T-helper 2 cell treated with Interferon-gamma antibody and Interleukin-4, amounts not matched to agents 5 μg/mL and 100 μg/mL, for 36 hours (primary cell): ENCODE results near the gene ACKR1.

ENCODE experiments used
- DNase-seq: peaks from one replicate; pipeline ENCODE4 v3.0.0; 2021; ENCODE audit warnings: low spot score
- H3K27ac Mint-ChIP-seq: one replicate; pipeline ENCODE4 v1.8.0; 2021; ENCODE audit warnings: mild to moderate bottlenecking, mixed read lengths
- H3K27me3 Mint-ChIP-seq: one replicate; pipeline ENCODE4 v1.8.0; 2021; ENCODE audit warnings: low read depth, mixed read lengths
- H3K36me3 Mint-ChIP-seq: one replicate; pipeline ENCODE4 v1.8.0; 2021; ENCODE audit warnings: low read depth, mixed read lengths
- H3K4me1 Mint-ChIP-seq: one replicate; pipeline ENCODE4 v1.8.0; 2021; ENCODE audit warnings: low read depth, mixed read lengths
- H3K4me3 Mint-ChIP-seq: one replicate; pipeline ENCODE4 v1.8.0; 2022; ENCODE audit warnings: mild to moderate bottlenecking, moderate library complexity, mixed read lengths
- H3K9me3 Mint-ChIP-seq: one replicate; pipeline ENCODE4 v1.8.0; 2021; ENCODE audit warnings: mixed read lengths

The ACKR1 gene

GRCh38 chr1:159200769-159201168 is 3.9 kb upstream of the ACKR1 start:
- no peaks in the 10 kb centered on the region for H3K9me3 Mint-ChIP-seq
- H3K27me3 Mint-ChIP-seq = peaks cover 30% of the 10 kb centered on the region
- H3K4me3 Mint-ChIP-seq = no peak overlapping the region
- peaks cover 2% of the 10 kb centered on the region for H3K4me1 Mint-ChIP-seq
- no peak overlapping the region for H3K27ac Mint-ChIP-seq
- H3K36me3 Mint-ChIP-seq = no peaks in the 10 kb centered on the region
- no peak for DNase-seq

DNA sequence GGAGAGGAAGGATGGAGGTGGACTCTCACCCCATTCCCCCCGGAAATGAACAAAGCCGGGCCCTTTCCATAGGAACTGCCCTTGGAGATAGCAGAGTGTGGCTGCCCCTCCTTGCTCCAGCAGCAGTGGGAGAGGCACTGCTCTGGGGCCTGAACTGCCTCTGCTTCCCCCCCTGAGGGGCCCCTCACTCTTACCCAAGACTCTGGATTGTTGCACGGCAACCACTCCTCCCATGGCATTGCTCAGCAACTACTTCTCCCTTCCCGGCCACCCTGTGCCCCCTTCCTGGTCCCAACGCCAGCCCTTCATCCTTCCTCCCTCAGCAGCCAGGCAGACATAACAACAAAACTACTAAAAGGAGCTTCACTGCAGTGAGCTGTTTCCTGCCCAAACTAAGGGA is 3.0 kb upstream of the ACKR1 start:
- no peak overlapping the region for H3K27ac Mint-ChIP-seq
- peaks cover 33% of the 10 kb centered on the region for H3K27me3 Mint-ChIP-seq
- H3K4me1 Mint-ChIP-seq = peaks cover 2% of the 10 kb centered on the region
- no peaks in the 10 kb centered on the region for H3K36me3 Mint-ChIP-seq
- H3K9me3 Mint-ChIP-seq = no peaks in the 10 kb centered on the region
- no peak for DNase-seq
- no peak overlapping the region for H3K4me3 Mint-ChIP-seq

DNA sequence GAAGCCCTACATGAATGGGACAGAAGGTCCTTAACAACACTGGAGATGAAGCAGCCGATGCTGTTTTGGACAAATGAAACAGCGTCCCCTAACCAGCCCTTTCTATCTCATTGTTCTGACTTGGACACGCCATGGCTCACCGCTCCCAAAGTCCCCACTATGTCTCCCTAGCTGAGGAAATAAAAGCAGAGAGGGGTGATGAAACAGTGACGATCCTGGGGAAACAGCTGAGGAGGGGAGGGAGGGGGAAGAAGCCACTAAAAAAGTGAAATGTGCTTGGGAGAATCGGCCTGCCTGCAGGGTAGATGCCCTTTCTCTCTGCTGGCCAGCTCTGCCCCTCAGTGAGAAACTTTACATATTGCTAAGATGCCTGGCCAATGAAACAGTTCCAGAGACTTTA is 1.1 kb upstream of the ACKR1 start:
- H3K4me3 Mint-ChIP-seq = no peak overlapping the region
- H3K9me3 Mint-ChIP-seq = no peaks in the 10 kb centered on the region
- peaks cover 39% of the 10 kb centered on the region for H3K27me3 Mint-ChIP-seq
- no peak overlapping the region for H3K27ac Mint-ChIP-seq
- no peaks in the 10 kb centered on the region for H3K36me3 Mint-ChIP-seq
- DNase-seq = no peak
- H3K4me1 Mint-ChIP-seq = no peaks in the 10 kb centered on the region

GRCh38 chr1:159205225-159205624 is 550 bp downstream of the ACKR1 start:
- Mint-ChIP-seq H3K4me1 (no peaks in the 10 kb centered on the region), H3K36me3 (no peaks in the 10 kb centered on the region), H3K4me3 (no peak overlapping the region), H3K9me3 (no peaks in the 10 kb centered on the region), H3K27me3 (peaks cover 41% of the 10 kb centered on the region), H3K27ac (no peak overlapping the region)
- DNase-seq = no peak

DNA sequence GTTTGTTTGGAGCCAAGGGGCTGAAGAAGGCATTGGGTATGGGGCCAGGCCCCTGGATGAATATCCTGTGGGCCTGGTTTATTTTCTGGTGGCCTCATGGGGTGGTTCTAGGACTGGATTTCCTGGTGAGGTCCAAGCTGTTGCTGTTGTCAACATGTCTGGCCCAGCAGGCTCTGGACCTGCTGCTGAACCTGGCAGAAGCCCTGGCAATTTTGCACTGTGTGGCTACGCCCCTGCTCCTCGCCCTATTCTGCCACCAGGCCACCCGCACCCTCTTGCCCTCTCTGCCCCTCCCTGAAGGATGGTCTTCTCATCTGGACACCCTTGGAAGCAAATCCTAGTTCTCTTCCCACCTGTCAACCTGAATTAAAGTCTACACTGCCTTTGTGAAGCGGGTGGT is 1.4 kb downstream of the ACKR1 start:
- Mint-ChIP-seq H3K27me3 (peaks cover 37% of the 10 kb centered on the region), H3K27ac (no peak overlapping the region), H3K9me3 (no peaks in the 10 kb centered on the region), H3K4me1 (no peaks in the 10 kb centered on the region), H3K4me3 (no peak overlapping the region), H3K36me3 (no peaks in the 10 kb centered on the region)
- no peak for DNase-seq

- no peak for DNase-seq
- no peaks in the 10 kb centered on the region for H3K9me3 Mint-ChIP-seq
- no peak overlapping the region for H3K27ac Mint-ChIP-seq
- no peak overlapping the region for H3K4me3 Mint-ChIP-seq
- H3K36me3 Mint-ChIP-seq = no peaks in the 10 kb centered on the region
- peaks cover 32% of the 10 kb centered on the region for H3K27me3 Mint-ChIP-seq
- no peaks in the 10 kb centered on the region for H3K4me1 Mint-ChIP-seq
These were observed 2.4 kb downstream of the ACKR1 start for GRCh38 chr1:159207080-159207479.

DNA sequence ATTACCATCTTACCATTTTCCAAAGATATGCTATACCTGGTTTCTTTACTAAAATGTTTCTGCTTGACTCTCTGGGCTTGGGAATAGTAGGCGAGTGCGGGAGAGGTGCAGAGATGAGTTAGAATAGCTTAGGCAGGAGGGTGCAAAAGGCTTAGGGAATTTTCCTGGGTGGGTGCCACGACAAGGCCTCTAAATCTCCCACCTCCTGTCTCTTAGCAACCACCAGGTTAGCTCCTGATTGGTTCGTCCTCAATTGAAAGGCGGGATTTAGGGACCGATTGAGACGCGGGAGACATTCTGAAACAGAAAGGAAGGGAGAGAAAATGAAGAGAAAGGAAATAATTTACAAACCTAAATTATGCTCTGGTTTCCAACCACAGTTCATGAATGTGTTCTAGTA is 3.1 kb downstream of the ACKR1 start:
- H3K4me1 Mint-ChIP-seq = no peaks in the 10 kb centered on the region
- H3K9me3 Mint-ChIP-seq = no peaks in the 10 kb centered on the region
- no peaks in the 10 kb centered on the region for H3K36me3 Mint-ChIP-seq
- peaks cover 32% of the 10 kb centered on the region for H3K27me3 Mint-ChIP-seq
- H3K27ac Mint-ChIP-seq = no peak overlapping the region
- H3K4me3 Mint-ChIP-seq = no peak overlapping the region
- no peak for DNase-seq

DNA sequence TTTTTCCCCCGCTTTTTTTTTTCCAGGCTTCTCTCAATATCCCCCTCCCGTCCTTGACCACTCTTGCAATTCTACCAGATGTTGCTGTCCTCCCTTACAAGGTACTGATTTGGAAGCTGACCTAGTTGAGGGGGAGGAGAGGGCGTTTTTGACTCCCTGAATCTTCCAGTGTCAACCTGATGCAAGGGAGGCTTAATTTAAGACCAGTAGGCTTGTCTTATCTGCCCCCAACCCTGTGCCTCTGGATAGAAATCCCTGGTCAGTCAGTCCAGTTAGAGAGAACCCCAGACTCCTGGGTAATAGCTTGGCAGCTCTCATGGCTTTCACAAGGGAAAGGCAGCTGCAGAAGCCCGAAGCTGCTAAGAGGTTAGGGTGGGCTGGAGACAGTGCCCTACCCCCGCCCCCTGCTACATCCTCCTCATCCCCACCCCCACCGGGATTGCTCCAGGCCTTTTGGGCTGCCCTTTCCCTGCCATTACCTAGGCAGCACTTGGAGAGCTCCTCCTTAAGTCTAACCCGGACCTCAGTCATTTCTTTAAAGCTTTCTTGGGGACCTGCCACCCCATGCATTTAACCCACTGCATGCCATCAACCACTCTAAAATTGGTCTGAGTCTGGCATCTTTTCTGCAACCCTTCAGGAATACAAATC is 3.6 kb downstream of the ACKR1 start:
- H3K36me3 Mint-ChIP-seq = no peaks in the 10 kb centered on the region
- DNase-seq = no peak
- no peak overlapping the region for H3K4me3 Mint-ChIP-seq
- no peaks in the 10 kb centered on the region for H3K4me1 Mint-ChIP-seq
- no peaks in the 10 kb centered on the region for H3K9me3 Mint-ChIP-seq
- H3K27ac Mint-ChIP-seq = no peak overlapping the region
- peaks cover 28% of the 10 kb centered on the region for H3K27me3 Mint-ChIP-seq

- peaks cover 27% of the 10 kb centered on the region for H3K27me3 Mint-ChIP-seq
- no peak overlapping the region for H3K27ac Mint-ChIP-seq
- no peak for DNase-seq
- H3K4me1 Mint-ChIP-seq = no peaks in the 10 kb centered on the region
- no peaks in the 10 kb centered on the region for H3K9me3 Mint-ChIP-seq
- no peaks in the 10 kb centered on the region for H3K36me3 Mint-ChIP-seq
- H3K4me3 Mint-ChIP-seq = no peak overlapping the region
These were observed 4.4 kb downstream of the ACKR1 start for GRCh38 chr1:159209061-159209460.

GRCh38 chr1:159211331-159212136 is 6.9 kb downstream of the ACKR1 start:
- no peak overlapping the region for H3K4me3 Mint-ChIP-seq
- H3K27me3 Mint-ChIP-seq = peaks cover 24% of the 10 kb centered on the region
- no peaks in the 10 kb centered on the region for H3K36me3 Mint-ChIP-seq
- DNase-seq = peak; percentile 13
- H3K9me3 Mint-ChIP-seq = no peaks in the 10 kb centered on the region
- H3K27ac Mint-ChIP-seq = no peak overlapping the region
- no peaks in the 10 kb centered on the region for H3K4me1 Mint-ChIP-seq

GRCh38 chr1:159212596-159212995 is 7.9 kb downstream of the ACKR1 start:
- Mint-ChIP-seq H3K4me3 (no peak overlapping the region), H3K4me1 (no peaks in the 10 kb centered on the region), H3K9me3 (no peaks in the 10 kb centered on the region), H3K36me3 (no peaks in the 10 kb centered on the region), H3K27me3 (peaks cover 15% of the 10 kb centered on the region), H3K27ac (no peak overlapping the region)
- no peak for DNase-seq

- Mint-ChIP-seq H3K27ac (no peak overlapping the region), H3K27me3 (peaks cover 9% of the 10 kb centered on the region)
These were observed 9.6 kb downstream of the ACKR1 start for GRCh38 chr1:159214149-159214760.

DNA sequence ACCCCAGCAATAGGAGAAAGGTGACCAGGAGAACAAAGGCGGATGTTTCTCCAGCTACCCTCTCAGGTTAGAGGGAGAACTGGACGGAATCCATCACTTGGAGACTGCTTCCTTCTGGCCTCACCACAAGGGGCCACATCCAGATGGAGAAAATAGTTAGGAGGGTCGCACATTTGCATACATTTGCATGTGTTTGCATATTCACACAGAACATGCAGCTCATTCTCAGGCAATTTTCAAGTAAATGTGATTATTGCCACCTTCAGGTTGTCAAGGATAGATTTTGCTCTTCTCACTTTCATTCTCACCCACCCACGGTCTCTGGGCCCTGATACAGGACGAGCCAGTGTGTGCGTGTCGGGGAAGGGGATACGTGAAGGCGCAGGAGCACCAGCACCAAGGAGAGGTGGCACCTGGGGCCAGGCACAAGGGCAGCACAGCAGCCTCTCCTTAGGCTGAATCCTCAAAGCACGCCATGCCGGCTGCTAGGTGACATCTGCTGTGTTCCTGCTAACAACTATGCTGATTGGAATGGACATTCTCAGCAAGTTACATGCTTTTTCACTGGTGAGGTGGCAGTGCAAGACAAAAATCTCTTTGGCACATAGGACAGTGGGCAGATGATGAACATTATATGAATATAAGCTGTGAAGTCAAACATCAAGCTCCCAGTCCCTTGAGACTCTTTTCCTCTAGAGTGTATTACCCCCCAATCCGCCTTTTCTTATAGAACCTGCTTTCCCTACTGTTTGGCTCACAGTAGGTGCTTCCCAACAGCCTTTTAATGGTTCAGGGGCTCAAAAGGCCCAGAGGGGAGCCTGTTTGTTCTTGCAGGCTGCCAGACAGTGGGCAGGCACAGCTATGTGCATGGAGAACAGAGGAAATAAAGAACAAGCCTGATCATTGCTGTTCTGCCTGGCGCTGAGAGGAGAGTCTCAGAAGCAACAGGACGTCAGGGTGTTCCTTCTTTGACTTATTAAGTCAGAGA is 14.3 kb downstream of the ACKR1 start:
- H3K36me3 Mint-ChIP-seq = no peaks in the 10 kb centered on the region
- H3K4me1 Mint-ChIP-seq = no peaks in the 10 kb centered on the region
- H3K9me3 Mint-ChIP-seq = no peaks in the 10 kb centered on the region
- DNase-seq = no peak
- H3K27ac Mint-ChIP-seq = no peak overlapping the region
- no peak overlapping the region for H3K4me3 Mint-ChIP-seq
- peaks cover 5% of the 10 kb centered on the region for H3K27me3 Mint-ChIP-seq

More at GRCh38 chr1:159214149-159214760, 9.6 kb downstream of the ACKR1 start:
- DNase-seq = peak; percentile 6
- no peaks in the 10 kb centered on the region for H3K9me3 Mint-ChIP-seq
- H3K36me3 Mint-ChIP-seq = no peaks in the 10 kb centered on the region
- no peaks in the 10 kb centered on the region for H3K4me1 Mint-ChIP-seq
- no peak overlapping the region for H3K4me3 Mint-ChIP-seq
